ENCODE data around the gene TRIM51. TPM values are rescaled to one million over a fixed set of nuclear protein-coding genes. Genes with fewer than 3 reads are reported as not detected.

TRIM51 gene
- total RNA-seq, 2 experiments from 2014 or later = not detected

DNA sequence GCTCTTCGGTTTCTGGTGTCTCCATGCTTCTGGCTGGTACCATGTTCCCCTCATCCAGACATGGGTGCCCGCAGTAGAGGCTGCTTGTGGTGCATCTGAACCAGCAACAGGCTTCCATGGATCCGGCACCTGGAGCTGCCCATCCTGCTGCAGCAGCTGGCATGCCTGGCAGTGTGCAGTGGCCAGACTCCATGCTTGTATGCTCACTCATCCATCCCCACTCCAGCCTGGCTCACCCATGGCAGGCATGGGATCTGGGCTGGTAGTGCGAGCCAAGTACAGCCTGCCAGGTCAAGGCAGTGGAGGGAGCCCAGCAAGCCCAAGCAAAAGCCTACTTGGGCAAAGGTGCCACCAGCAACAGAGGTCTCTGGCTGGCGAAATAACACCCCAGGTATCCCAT lies 37.4 kb downstream of the TRIM51 start:
- Mint-ChIP-seq H3K27ac (no peak overlapping the region), H3K9me3 (peaks cover 19% of the 10 kb centered on the region), H3K4me1 (ENCODE audit: low read depth) (no peaks in the 10 kb centered on the region), H3K27me3 (no peaks in the 10 kb centered on the region), H3K4me3 (no peak overlapping the region), H3K36me3 (no peaks in the 10 kb centered on the region)
- CTCF ChIA-PET = no interaction called here
- intact Hi-C loops (cut with micrococcal nuclease) = no loop called here
- no peak for DNase-seq
- POLR2A ChIA-PET = no interaction called here

DNA sequence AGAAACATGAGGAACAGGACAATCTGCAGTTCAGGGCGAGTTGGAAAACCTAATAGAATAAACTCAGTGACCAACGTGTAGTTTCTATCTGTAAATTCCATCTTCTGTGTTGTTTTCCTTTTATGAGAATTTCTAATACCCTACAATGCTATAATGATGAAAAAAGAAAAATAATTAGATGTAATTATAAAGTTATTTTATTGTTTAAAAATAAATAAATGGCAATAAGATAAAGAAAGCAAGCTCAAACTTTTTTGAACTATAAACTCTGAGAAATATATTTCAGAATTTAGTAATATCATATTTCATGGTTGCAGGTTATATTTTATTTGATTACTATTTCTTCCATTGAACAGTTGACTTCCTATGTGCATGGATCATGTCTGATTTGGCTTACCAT lies 53.2 kb downstream of the TRIM51 start, which contains the start of gene OR5I1:
TSS of gene OR5I1 (minus strand) at position 101 of the 400 bp plus-strand sequence. CDS start at position 101, 0 bp downstream.
- no peaks in the 10 kb centered on the region for H3K4me1 Mint-ChIP-seq (ENCODE audit: low read depth)
- no peak within 1 kb of the TSS for H3K27ac Mint-ChIP-seq
- no peak within 1 kb of the TSS for H3K4me3 Mint-ChIP-seq
- H3K36me3 Mint-ChIP-seq = no peaks in the 10 kb centered on the region
- peaks cover 6% of the 10 kb centered on the region for H3K9me3 Mint-ChIP-seq
- ChIA-PET POLR2A (no interaction called here), CTCF (no interaction called here)
- no peaks in the 10 kb centered on the region for H3K27me3 Mint-ChIP-seq
- DNase-seq = no peak
- intact Hi-C loops (cut with micrococcal nuclease) = no loop called here

Other genes starting within 250 kb of the TRIM51 start
- gene OR4P4, start 248.2 kb upstream of the TRIM51 start, total RNA-seq = not detected
- not detected for gene OR4S2, start 235.0 kb upstream of the TRIM51 start, total RNA-seq
- not detected for gene OR4C6, start 221.1 kb upstream of the TRIM51 start, total RNA-seq
- not detected for gene OR5D13, start 109.9 kb upstream of the TRIM51 start, total RNA-seq
- gene OR5D14, start 87.7 kb upstream of the TRIM51 start, total RNA-seq = not detected
- gene OR5L1, start 71.9 kb upstream of the TRIM51 start, total RNA-seq = not detected
- gene OR5D18, start 63.7 kb upstream of the TRIM51 start, total RNA-seq = not detected
- gene OR5L2, start 56.1 kb upstream of the TRIM51 start, total RNA-seq = not detected
- gene OR5D16, start 44.5 kb upstream of the TRIM51 start, total RNA-seq = not detected
- not detected for gene OR5W2, start 31.3 kb downstream of the TRIM51 start, total RNA-seq
- gene OR5I1, start 53.1 kb downstream of the TRIM51 start, total RNA-seq = not detected
- gene OR10AG1, start 86.6 kb downstream of the TRIM51 start, total RNA-seq = not detected
- not detected for gene OR5F1, start 111.3 kb downstream of the TRIM51 start, total RNA-seq
- gene OR5AS1, start 144.4 kb downstream of the TRIM51 start, total RNA-seq = not detected
- not detected for gene OR8I2, start 210.0 kb downstream of the TRIM51 start, total RNA-seq
- gene OR8H2, start 220.4 kb downstream of the TRIM51 start, total RNA-seq = not detected
- not detected for gene OR8H3, start 239.1 kb downstream of the TRIM51 start, total RNA-seq